Glomerular visceral epithelial cell (primary cell): Measurements from ENCODE around the gene ZNF764.
A peak's percentile ranks its signal among the peaks of the same experiment; 100 is the strongest.
"Not testable (repeated sequence)": the region's sequence is repeated elsewhere in the genome, so short reads cannot be mapped to it uniquely, and the experiment has no call there.

Source experiments
- DNase-seq: peaks from one replicate; pipeline ENCODE4 v3.0.0-alpha.2; 2016; ENCODE audit errors: extremely low spot score

The ZNF764 gene

GRCh38 chr16:30527635-30528178, 30.5 kb downstream of the ZNF764 start:
- DNase-seq, result no peak

GRCh38 chr16:30526823-30527634, 31.1 kb downstream of the ZNF764 start:
- DNase-seq, result peak; percentile 97

DNA sequence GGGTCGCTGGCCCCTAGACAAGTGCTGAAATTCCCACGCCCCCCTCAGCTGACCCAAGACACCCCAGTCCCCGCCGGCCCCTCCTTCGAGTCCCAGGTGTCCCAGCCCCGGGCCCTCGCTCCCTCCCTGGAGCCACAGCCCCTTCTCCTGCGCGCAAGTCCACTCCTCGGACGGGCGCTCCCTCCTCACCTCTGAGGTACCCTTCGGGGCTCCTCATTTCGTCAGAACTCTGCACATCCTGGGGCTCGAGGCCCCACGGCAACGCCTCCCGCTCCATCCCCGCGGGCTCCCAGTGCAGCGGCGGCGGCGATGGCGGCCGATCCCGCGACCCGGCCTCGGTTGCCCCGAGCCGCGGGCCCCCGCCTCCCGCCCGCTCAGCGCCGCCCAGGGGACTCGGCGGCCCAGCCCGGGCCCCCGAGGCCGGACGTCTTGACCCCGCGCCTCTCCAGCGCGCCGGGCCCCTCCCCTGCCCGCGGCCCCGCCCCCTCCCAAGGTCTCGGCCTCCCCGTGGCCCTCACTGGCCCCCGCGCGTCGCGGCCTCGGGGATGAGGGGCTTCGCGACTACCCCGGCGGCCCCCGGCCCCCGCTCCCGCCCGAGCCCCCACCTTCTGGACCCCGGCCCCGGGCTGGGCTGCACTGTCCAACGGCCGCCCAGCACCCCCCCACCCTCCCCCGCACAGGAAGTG, 31.9 kb downstream of the ZNF764 start, which contains the start of gene ZNF768:
ZNF768 (minus strand) TSS at position 430 of the 686 bp plus-strand sequence; CDS start at position 277, 153 bp downstream.
- no peak for DNase-seq

DNA sequence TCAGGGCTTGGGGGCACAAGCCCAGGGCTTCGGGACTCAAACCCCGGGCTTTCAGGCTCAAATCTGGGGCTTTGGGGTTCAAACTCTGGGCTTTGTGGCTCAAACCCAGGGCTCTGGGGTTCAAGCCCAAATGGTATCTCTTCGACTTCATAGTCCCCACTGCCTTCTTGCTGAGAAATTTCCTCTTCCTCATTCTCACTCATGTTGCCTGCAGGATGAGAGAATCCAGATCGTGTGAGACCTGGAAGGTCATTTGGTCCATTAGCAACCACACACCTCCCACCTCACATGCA, 32.4 kb downstream of the ZNF764 start:
- DNase-seq, result no peak

GRCh38 chr16:30524575-30525568, 33.3 kb downstream of the ZNF764 start:
- no peak for DNase-seq

DNA sequence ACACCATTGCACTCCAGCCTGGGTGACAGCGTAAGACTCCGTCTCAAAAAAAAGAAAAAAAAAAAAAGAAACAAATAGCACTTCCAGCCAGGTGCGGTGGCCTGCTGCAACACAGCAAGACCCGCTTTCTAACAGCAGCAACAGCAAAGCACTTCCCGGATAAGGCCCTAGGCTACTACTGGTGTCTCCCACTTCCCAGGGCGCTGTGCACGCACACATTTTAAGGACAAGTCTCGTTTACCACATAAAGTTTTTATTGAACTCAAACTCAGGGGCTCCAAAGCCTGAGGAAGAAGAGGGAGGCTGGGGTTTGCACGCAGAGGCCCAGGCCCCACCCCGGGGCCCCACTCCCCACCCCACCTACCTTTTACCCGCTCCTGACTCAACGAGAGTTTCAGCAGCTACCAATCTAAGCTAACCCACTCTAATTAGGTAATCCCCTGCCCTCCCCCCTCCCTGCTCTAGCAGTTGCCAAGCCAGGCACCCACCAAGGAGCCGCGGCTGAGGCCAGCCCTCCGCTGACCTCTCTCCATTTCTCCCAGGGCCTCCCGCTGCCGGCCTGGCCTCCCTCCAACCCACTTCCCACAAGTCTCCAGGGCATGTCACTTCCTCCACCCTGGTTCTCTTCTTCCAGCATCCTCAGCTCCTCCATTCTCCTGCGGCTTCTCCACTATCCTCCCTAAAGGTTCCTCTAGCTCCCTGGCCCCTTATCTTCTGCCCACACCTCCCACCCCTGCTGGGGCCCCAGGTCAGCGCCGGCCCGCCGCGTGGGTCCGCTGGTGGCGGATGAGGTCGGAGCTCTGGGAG, 34.2 kb downstream of the ZNF764 start:
- no peak for DNase-seq

DNA sequence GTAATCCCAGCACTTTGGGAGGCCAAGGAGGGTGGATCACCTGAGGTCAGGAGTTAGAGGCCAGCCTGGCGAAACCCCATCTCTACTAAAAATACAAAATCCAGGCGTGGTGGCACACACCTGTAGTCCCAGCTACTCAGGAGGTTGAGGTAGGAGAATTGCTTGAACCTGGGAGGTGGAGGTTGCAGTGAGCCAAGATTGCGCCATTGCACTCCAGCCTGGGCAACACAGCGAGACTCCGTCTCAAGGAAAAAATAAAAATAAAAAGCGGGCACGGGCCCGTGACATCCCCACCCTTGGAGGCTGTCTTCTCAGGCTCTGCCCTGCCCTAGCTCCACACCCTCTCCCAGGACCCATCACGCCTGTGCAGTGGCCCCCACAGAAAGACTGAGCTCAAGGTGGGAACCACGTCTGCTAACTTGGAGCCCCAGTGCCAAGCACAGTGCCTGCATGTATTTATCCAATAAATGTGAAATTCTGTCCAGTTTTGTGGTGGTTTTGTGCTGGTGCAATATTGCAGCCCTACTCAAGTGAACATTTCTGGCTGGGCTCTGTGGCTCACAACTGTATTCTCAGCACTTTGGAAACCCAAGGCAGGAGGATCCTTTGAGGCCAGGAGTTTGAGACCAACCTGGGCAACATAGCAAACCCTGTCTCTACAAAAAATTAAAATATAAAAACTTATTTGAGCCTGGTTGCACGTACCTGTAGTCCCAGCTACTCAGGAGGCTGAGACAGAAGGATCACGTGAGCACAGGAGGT, 35.3 kb downstream of the ZNF764 start:
- not testable (repeated sequence) for DNase-seq

DNA sequence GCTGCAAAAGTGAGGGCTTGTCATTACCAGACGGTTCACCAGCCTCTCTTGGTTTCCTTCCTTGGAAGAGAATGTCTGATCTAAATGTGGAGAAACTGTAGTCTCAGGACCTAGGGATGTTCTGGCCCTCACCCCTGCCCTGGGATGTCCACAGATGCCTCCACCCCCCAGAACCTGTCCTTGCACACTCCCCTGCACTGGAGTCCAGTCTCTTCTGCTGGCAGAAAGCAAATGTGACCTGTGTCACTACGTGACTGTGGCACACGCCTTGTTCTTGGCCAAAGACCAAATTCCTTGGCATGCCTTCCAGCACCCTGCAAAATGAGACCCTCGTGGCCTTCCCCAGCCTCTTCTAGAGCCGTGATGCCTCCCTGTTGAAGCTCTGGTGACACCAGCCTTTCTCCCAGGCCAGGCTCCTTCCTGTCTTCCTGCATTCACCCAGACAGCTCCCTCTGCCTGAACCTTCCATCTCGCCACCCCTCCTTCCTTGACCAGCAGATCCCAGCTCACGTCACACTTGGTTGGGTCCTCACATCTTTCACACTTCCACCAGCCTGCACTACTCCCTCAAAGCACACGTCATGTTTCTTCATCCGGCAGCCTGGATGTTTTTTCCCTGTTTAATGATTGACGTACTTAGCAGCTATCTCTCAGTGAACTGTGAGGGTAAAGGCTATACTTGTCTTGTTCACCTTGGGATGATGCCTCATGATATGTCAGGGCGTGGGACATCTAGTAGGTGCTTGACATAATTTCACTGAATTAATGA, 36.1 kb downstream of the ZNF764 start:
- DNase-seq, result peak; percentile 68

DNA sequence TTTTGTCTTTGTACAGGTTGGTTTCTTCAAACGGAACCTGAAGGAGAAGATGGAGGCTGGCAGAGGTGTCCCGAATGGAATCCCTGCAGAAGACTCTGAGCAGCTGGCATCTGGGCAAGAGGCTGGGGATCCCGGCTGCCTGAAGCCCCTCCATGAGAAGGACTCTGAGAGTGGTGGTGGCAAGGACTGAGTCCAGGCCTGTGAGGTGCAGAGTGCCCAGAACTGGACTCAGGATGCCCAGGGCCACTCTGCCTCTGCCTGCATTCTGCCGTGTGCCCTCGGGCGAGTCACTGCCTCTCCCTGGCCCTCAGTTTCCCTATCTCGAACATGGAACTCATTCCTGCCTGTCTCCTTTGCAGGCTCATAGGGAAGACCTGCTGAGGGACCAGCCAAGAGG, 36.7 kb downstream of the ZNF764 start:
- no peak for DNase-seq

DNA sequence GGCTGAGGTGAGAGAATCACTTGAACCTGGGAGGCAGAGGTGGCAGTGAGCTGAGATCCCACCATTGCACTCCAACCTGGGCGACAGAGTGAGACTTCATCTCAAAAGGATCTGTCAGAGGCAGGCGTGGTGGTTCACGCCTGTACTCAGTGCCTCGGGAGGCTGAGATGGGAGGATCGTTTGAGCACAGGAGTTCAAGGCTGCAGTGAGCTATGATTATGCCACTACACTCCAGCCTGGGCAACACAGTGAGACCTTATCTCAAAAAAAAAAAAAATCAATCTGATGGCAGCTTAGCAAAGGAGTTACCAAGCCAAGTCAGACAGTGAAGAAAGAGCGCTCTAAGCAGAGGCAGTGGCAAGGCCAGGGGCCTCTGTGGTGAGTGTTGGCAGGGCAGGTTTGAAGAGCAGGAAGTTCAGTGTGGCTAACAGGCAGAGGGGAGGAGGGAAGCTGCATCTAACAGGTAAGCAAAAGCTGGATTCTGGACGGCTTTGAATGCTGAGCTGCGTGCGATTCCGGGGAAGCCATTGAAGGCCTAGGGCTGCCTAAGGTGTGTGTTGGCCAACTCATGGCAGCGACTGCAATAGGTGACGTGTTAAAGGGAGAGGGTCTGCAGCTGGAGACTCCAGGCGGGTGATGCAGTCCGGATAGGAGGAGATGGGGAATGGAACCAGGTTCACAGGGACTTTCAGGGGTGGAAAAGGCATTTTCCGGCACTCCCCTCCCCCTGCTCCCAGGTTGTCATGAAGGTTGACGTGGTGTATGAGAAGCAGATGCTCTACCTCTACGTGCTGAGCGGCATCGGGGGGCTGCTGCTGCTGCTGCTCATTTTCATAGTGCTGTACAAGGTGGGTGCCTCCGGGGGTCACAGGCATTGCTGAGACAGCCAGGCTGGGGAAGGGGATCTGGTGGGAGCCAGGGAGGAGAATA, 38.8 kb downstream of the ZNF764 start:
- DNase-seq, result no peak

DNA sequence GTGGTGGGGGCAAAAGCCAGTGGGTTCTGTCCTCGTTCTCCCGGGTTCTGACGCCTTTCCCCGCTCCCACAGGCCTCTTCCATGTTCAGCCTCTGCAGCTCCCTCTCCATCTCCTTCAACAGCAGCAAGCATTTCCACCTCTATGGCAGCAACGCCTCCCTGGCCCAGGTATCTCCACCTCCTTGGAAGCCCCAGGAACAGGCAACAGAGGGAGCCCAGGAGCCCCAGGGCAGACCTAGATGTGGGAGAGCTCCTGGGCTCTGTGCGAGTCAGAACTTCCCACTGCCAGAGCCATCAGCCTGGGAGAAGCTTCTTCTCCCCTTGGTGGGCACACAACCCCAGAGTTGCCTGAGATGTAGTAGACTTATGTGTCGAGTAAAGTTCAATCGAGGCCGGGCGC, 39.6 kb downstream of the ZNF764 start:
- no peak for DNase-seq

GRCh38 chr16:30515275-30515674, 42.9 kb downstream of the ZNF764 start:
- no peak for DNase-seq

DNA sequence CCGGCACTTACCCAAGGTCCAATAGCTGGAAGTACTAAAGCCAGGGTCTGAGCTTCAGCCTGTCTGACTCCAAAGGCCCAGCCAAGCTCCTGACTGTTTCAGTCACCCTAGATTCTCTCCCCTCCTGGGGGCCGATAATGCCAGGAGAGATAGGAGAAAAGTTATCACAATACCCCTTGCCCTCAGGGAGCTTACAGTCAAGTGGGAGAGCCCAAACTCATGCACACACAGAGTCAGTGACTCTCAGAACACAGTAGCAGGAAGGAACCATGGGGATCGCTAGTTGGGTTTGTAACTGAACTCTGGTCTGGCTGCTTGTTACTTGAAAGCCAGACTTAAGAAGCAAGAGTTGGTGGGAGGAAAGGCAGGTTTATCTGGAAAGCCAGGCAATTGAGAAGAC, 46.7 kb downstream of the ZNF764 start:
- no peak for DNase-seq

- DNase-seq, result no peak
Measured at GRCh38 chr16:30510376-30510938, 47.7 kb downstream of the ZNF764 start.

DNA sequence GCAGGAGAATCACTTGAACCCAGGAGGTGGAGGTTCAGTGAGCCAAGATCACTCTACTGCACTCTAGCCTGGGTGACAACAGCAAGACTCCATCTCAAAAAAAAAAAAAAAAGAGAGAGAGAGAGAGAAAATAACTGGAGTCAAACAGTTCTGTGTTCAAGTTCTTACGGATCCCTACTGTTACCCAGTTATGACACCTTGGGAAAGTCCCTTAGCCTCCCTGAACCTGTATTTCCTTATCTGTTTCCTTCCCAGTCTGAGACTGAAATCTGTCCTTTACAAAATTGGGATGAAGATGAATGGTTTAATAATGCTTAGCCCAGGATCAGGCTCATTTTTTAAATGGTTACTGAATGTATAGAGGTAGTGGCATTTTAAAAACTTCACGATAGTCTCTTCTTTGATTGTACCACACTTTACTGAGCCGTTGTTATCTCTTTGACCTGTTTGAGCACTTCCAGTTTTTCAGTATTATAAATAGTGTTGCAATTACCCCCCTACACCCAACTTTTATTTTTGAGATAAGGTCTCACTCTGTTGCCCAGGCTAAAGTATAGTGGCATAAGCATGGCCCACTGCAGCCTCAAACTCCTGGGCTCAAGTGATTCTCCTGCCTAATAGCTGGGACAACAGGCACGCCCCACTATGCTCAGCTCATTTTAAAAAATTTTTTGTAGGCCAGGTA, 49.0 kb downstream of the ZNF764 start:
- DNase-seq, result no peak
